H1 (cell line): Measurements from ENCODE around the gene SNED1. TPM values are rescaled to one million over a fixed set of nuclear protein-coding genes. Genes with fewer than 3 reads are reported as not detected.

Experiments
- CTCF ChIA-PET: fragments of 300-600 bp; sonication (Branson Sonifier 250); formaldehyde crosslinking; loops from one replicate; lab custom pipeline; 2021; ENCODE audit not compliant: partially characterized antibody; lab: Charles Lee
- POLR2A ChIA-PET: fragments of 300-600 bp; sonication (Branson Sonifier 250); formaldehyde crosslinking; loops from one replicate; lab custom pipeline; 2021; ENCODE audit warnings: inconsistent platforms; ENCODE audit not compliant: partially characterized antibody; lab: Charles Lee
- DNase-seq, 2 experiments: peaks; one replicate each; pipeline versions ENCODE4 v3.0.0 to v3.0.0-alpha.2; 2010 to 2022; ENCODE audit warnings: low spot score in 2 of 2, low read depth in 1 of 2, mixed read lengths in 1 of 2
- FAIRE-seq: peaks from 2 replicates; lab custom pipeline; 2011; peaks lifted over from hg19 to GRCh38; lab: Jason Lieb, UNC
- H2AFZ ChIP-seq: 2 replicates; pipeline ENCODE4 v1.8.1; 2012; ENCODE audit warnings: low read length, inconsistent platforms
- H2AK5ac ChIP-seq: 2 replicates; pipeline ENCODE4 v1.6.1; 2013; ENCODE audit warnings: low read depth, low read length
- H2BK120ac ChIP-seq: replicated peaks from 2 replicates; pipeline ENCODE3; 2013; ENCODE audit warnings: low read depth, low read length, inconsistent platforms
- H2BK12ac ChIP-seq: 2 replicates; pipeline ENCODE4 v1.6.1; 2013; ENCODE audit warnings: low read depth, low read length
- H2BK15ac ChIP-seq: 2 replicates; pipeline ENCODE4 v1.6.1; 2013; ENCODE audit warnings: low read length
- H2BK20ac ChIP-seq: 2 replicates; pipeline ENCODE4 v1.6.1; 2013; ENCODE audit warnings: low read length
- H2BK5ac ChIP-seq: 2 replicates; pipeline ENCODE4 v1.6.1; 2013; ENCODE audit warnings: low read depth, low read length
- H3K14ac ChIP-seq: 2 replicates; pipeline ENCODE4 v1.6.1; 2013; ENCODE audit warnings: inconsistent platforms; ENCODE audit not compliant: insufficient read length
- H3K18ac ChIP-seq: 2 replicates; pipeline ENCODE4 v1.6.1; 2013; ENCODE audit warnings: low read length; ENCODE audit errors: extremely low read depth
- H3K23ac ChIP-seq: 2 replicates; pipeline ENCODE4 v1.6.1; 2013; ENCODE audit warnings: inconsistent platforms; ENCODE audit not compliant: insufficient read length
- H3K23me2 ChIP-seq: 2 replicates; pipeline ENCODE4 v1.6.1; 2013; ENCODE audit warnings: low read depth, low read length
- H3K27ac ChIP-seq: 2 replicates; pipeline ENCODE4 v1.6.1; 2011; ENCODE audit warnings: low read depth, low read length, inconsistent platforms
- H3K27me3 ChIP-seq, 4 experiments: replicated peaks in 1 of 4; 1 replicate in 1 of 4; 2 replicates in 3 of 4; pipeline versions ENCODE4 v1.6.1 to v1.8.1; 2011 to 2013; ENCODE audit warnings: low read length in 3 of 4, mild to moderate bottlenecking in 3 of 4, inconsistent platforms in 2 of 4, mixed read lengths in 2 of 4, moderate library complexity in 1 of 4; ENCODE audit not compliant: control insufficient read depth in 3 of 4, insufficient read depth in 3 of 4; ENCODE audit errors: extremely low read depth in 1 of 4
- H3K36me3 ChIP-seq, 4 experiments: 2 replicates each; pipeline versions ENCODE4 v1.6.1 to v1.8.1; 2011 to 2013; ENCODE audit warnings: mild to moderate bottlenecking in 4 of 4, low read length in 3 of 4, moderate library complexity in 2 of 4, control low read depth in 1 of 4, inconsistent platforms in 1 of 4; ENCODE audit not compliant: insufficient read depth in 4 of 4, control insufficient read depth in 2 of 4
- H3K4ac ChIP-seq: replicated peaks from 2 replicates; pipeline ENCODE3; 2013; ENCODE audit warnings: low read length, low read depth, mixed read lengths, inconsistent platforms; ENCODE audit not compliant: insufficient read length
- H3K4me1 ChIP-seq, 4 experiments: replicated peaks in 1 of 4; 1 replicate in 1 of 4; 2 replicates in 3 of 4; pipeline versions ENCODE4 v1.6.1 to v1.8.1; 2011 to 2013; ENCODE audit warnings: low read length in 3 of 4, inconsistent platforms in 2 of 4, mixed read lengths in 1 of 4; ENCODE audit not compliant: insufficient read depth in 4 of 4, control insufficient read depth in 3 of 4
- H3K4me2 ChIP-seq, 2 experiments: 2 replicates each; pipeline versions ENCODE4 v1.6.1 to v1.8.1; 2011 to 2013; ENCODE audit warnings: low read depth in 2 of 2, low read length in 2 of 2, control low read depth in 1 of 2, inconsistent platforms in 1 of 2, mild to moderate bottlenecking in 1 of 2; ENCODE audit not compliant: insufficient read depth in 1 of 2
- H3K4me3 ChIP-seq, 4 experiments: fragments of 200-600, 300-600 bp in 1 of 4; sonication (generic), shearing (Covaris generic), sonication (Bioruptor Twin) in 1 of 4; 2 replicates each; pipeline versions ENCODE4 v1.5.1 to v1.8.1; 2011 to 2016; ENCODE audit warnings: low read length in 4 of 4, low read depth in 3 of 4, control low read depth in 2 of 4, inconsistent platforms in 2 of 4, mild to moderate bottlenecking in 2 of 4, mixed read lengths in 1 of 4, moderate library complexity in 1 of 4; ENCODE audit not compliant: insufficient read depth in 2 of 4; ENCODE audit errors: extremely low read depth in 1 of 4
- H3K56ac ChIP-seq: replicated peaks from 2 replicates; pipeline ENCODE3; 2013; ENCODE audit warnings: low read depth, mild to moderate bottlenecking, mixed read lengths, low read length, inconsistent platforms; ENCODE audit not compliant: insufficient read length
- H3K79me1 ChIP-seq: 2 replicates; pipeline ENCODE4 v1.6.1; 2013; ENCODE audit warnings: low read depth, low read length, control low read depth
- H3K79me2 ChIP-seq, 2 experiments: 2 replicates each; pipeline versions ENCODE4 v1.6.1 to v1.8.1; 2012 to 2013; ENCODE audit warnings: low read length in 2 of 2, mild to moderate bottlenecking in 2 of 2, inconsistent platforms in 1 of 2; ENCODE audit not compliant: insufficient read depth in 2 of 2, control insufficient read depth in 1 of 2
- H3K9ac ChIP-seq, 4 experiments: replicated peaks in 1 of 4; 1 replicate in 1 of 4; 2 replicates in 3 of 4; pipeline versions ENCODE4 v1.6.1 to v1.8.1; 2011 to 2013; ENCODE audit warnings: low read depth in 3 of 4, low read length in 3 of 4, control low read depth in 2 of 4, mild to moderate bottlenecking in 2 of 4, moderate library complexity in 2 of 4, inconsistent platforms in 1 of 4; ENCODE audit errors: extremely low read depth in 1 of 4
- H3K9me3 ChIP-seq, 2 experiments: 2 replicates each; pipeline versions ENCODE4 v1.6.1 to v1.8.1; 2012 to 2013; ENCODE audit warnings: mild to moderate bottlenecking in 2 of 2, moderate library complexity in 2 of 2, control low read depth in 1 of 2, inconsistent platforms in 1 of 2, low read depth in 1 of 2, low read length in 1 of 2, mixed read lengths in 1 of 2; ENCODE audit not compliant: insufficient read depth in 2 of 2
- H4K20me1 ChIP-seq, 2 experiments: replicated peaks in 1 of 2; 2 replicates each; pipeline versions ENCODE3 to v1.8.1; 2011 to 2013; ENCODE audit warnings: inconsistent platforms in 2 of 2, low read length in 2 of 2, mild to moderate bottlenecking in 1 of 2; ENCODE audit not compliant: insufficient read depth in 2 of 2, control insufficient read depth in 1 of 2
- H4K5ac ChIP-seq: 2 replicates; pipeline ENCODE4 v1.6.1; 2013; ENCODE audit warnings: low read length, low read depth, mixed read lengths, inconsistent platforms; ENCODE audit not compliant: insufficient read length
- H4K8ac ChIP-seq: 2 replicates; pipeline ENCODE4 v1.8.0; 2013; ENCODE audit warnings: mild to moderate bottlenecking, moderate library complexity, low read length, inconsistent platforms; ENCODE audit not compliant: insufficient read depth; ENCODE audit errors: extremely low read depth
- H4K91ac ChIP-seq: replicated peaks from 2 replicates; pipeline ENCODE3; 2013; ENCODE audit warnings: low read length, mixed read lengths, inconsistent platforms; ENCODE audit not compliant: insufficient read length
- ATF3 ChIP-seq: IDR thresholded peaks from 2 replicates; pipeline ENCODE4 v1.6.1; 2011; ENCODE audit warnings: low read depth, mild to moderate bottlenecking, low read length; ENCODE audit not compliant: insufficient read depth
- BRCA1 ChIP-seq: IDR thresholded peaks from 2 replicates; pipeline ENCODE4 v1.6.1; 2012; ENCODE audit warnings: low read depth, low read length, improper control_type of control experiment
- CBX5 ChIP-seq: fragments of 300-800, 300-1000 bp; sonication (generic); IDR thresholded peaks from 2 replicates; pipeline ENCODE4 v1.7.1; 2016; ENCODE audit warnings: antibody characterized with exemption, low read length, low read depth
- EGR1 ChIP-seq: IDR thresholded peaks from 2 replicates; pipeline ENCODE4 v1.6.1; 2011; ENCODE audit warnings: low read depth, low read length, borderline replicate concordance
- JUND ChIP-seq: IDR thresholded peaks from 2 replicates; pipeline ENCODE4 v1.6.1; 2011; ENCODE audit warnings: mild to moderate bottlenecking, improper control_type of control experiment, low read length
- MAFK ChIP-seq: IDR thresholded peaks from 2 replicates; pipeline ENCODE4 v1.6.1; 2012; ENCODE audit warnings: low read depth, mild to moderate bottlenecking, improper control_type of control experiment, low read length
- POLR2AphosphoS5 ChIP-seq: IDR thresholded peaks from 2 replicates; pipeline ENCODE4 v1.6.1; 2011; ENCODE audit warnings: low read depth, low read length
- RFX5 ChIP-seq: IDR thresholded peaks from 2 replicates; pipeline ENCODE4 v1.6.1; 2011; ENCODE audit warnings: low read depth, low read length, improper control_type of control experiment, borderline replicate concordance
- RXRA ChIP-seq: IDR thresholded peaks from 2 replicates; pipeline ENCODE4 v1.6.1; 2011; ENCODE audit warnings: low read depth, mild to moderate bottlenecking, low read length, moderate library complexity; ENCODE audit not compliant: insufficient read depth
- SP2 ChIP-seq: IDR thresholded peaks from 2 replicates; pipeline ENCODE4 v1.6.1; 2012; ENCODE audit warnings: mild to moderate bottlenecking, low read length, inconsistent platforms
- SP4 ChIP-seq: IDR thresholded peaks from 2 replicates; pipeline ENCODE4 v1.6.1; 2012; ENCODE audit warnings: low read length, inconsistent platforms
- SRF ChIP-seq: IDR thresholded peaks from 2 replicates; pipeline ENCODE4 v1.6.1; 2011; ENCODE audit warnings: mild to moderate bottlenecking, low read depth, low read length, moderate library complexity
- WGBS, 2 experiments: shearing (Covaris generic) in 1 of 2; methylation state at CpG; one replicate each; pipeline versions ENCODE4 v1.1.6 to v1.1.7; 2013 to 2015; ENCODE audit warnings: low lambda C conversion rate in 2 of 2, mixed read lengths in 2 of 2, inconsistent platforms in 1 of 2, low coverage in 1 of 2, missing lambda C conversion rate in 1 of 2; ENCODE audit not compliant: insufficient replicate concordance in 2 of 2, insufficient coverage in 1 of 2, insufficient read length in 1 of 2; ENCODE audit errors: extremely low coverage in 1 of 2, missing lambda C conversion rate in 1 of 2; 5-methylcytosine and 5-hydroxymethylcytosine counted together
- polyA plus RNA-seq, 7 experiments: library from polyadenylated mRNA; depleted of rRNA in 3 of 7; stranded (reverse) in 5 of 7; unstranded in 2 of 7; fragments of >200 nt in 5 of 7; fragments of 200-250 nt in 2 of 7; gene quantifications; 1 replicate in 5 of 7; 2 replicates in 1 of 7; 4 replicates in 1 of 7; pipeline versions ENCODE4 v1.2.1 to v1.2.3, GENCODE V29; 2011 to 2013; ENCODE audit warnings: missing spikeins in 2 of 7, mixed read lengths in 2 of 7
- total RNA-seq: library from RNA; stranded (reverse); fragmentation: NEBNext Ultra II Directional; extraction: Animal tissue kit (Norgen Biotek cat#: 25700); gene quantifications from 2 replicates; pipeline ENCODE4 v1.2.1, GENCODE V29; 2021

SNED1 gene
- total and polyA plus RNA-seq, 2 of the 8 experiments (the other 6 are each of a cell fraction or from before 2014, with no cell fraction given): 1.9 TPM

- H3K4me2 ChIP-seq: no peak overlapping the region
- no peak overlapping the region for H2AFZ ChIP-seq
- H3K23me2 ChIP-seq: no peaks in the 10 kb centered on the region
- H3K18ac ChIP-seq: no peak overlapping the region
- no peak overlapping the region for H3K27ac ChIP-seq
- no peaks in the 10 kb centered on the region for H3K27me3 ChIP-seq
- H4K8ac ChIP-seq: no peak overlapping the region
- no peak overlapping the region for H2BK20ac ChIP-seq
- H2BK5ac ChIP-seq: no peak overlapping the region
- H4K5ac ChIP-seq: no peak overlapping the region
- H2BK15ac ChIP-seq: no peak overlapping the region
- FAIRE-seq: no peak
- no peaks in the 10 kb centered on the region for H3K79me2 ChIP-seq
- no peaks in the 10 kb centered on the region for H3K36me3 ChIP-seq
- ChIA-PET POLR2A (no interaction called here), CTCF (interaction anchor here (1.5 kb wide), 1 partner anchor 89 kb away, joined by 5 read pairs; no protein-coding TSS in a partner anchor)
- DNase-seq: no peak
- H4K20me1 ChIP-seq: no peaks in the 10 kb centered on the region
- no peak overlapping the region for H2AK5ac ChIP-seq
- H3K9me3 ChIP-seq: no peaks in the 10 kb centered on the region
- H3K4me3 ChIP-seq: no peak overlapping the region
- 88% methylated on average over 13 of the region's 14 CpGs; no CpG with 5 or more reads in 1 of the 2 experiments for WGBS, 2 experiments
- no peak overlapping the region for H3K4ac ChIP-seq
- no peak overlapping the region for H2BK120ac ChIP-seq
- H3K23ac ChIP-seq: no peak overlapping the region
- no peak overlapping the region for H4K91ac ChIP-seq
- no peak overlapping the region for H3K9ac ChIP-seq
- no peak overlapping the region for H3K14ac ChIP-seq
- H3K56ac ChIP-seq: no peak overlapping the region
- H3K4me1 ChIP-seq: no peaks in the 10 kb centered on the region; a peak in 1 of 7 replicates
- H2BK12ac ChIP-seq: no peak overlapping the region
- no peaks in the 10 kb centered on the region for H3K79me1 ChIP-seq
- TF ChIP-seq POLR2AphosphoS5 (no peak), CBX5 (no peak), RFX5 (no peak), BRCA1 (no peak), MAFK (no peak), SRF (no peak), RXRA (no peak), EGR1 (no peak), ATF3 (no peak), JUND (no peak), SP4 (no peak), SP2 (no peak)
These were observed 74.2 kb downstream of the SNED1 start for GRCh38 chr2:241072553-241073165.
